Kidney capillary endothelial cell (primary cell): ENCODE measurements around the gene GRK5.

Source experiments
- DNase-seq: peaks from one replicate; pipeline ENCODE4 v3.0.0-alpha.2; 2018; ENCODE audit warnings: low spot score

GRK5 gene

DNA sequence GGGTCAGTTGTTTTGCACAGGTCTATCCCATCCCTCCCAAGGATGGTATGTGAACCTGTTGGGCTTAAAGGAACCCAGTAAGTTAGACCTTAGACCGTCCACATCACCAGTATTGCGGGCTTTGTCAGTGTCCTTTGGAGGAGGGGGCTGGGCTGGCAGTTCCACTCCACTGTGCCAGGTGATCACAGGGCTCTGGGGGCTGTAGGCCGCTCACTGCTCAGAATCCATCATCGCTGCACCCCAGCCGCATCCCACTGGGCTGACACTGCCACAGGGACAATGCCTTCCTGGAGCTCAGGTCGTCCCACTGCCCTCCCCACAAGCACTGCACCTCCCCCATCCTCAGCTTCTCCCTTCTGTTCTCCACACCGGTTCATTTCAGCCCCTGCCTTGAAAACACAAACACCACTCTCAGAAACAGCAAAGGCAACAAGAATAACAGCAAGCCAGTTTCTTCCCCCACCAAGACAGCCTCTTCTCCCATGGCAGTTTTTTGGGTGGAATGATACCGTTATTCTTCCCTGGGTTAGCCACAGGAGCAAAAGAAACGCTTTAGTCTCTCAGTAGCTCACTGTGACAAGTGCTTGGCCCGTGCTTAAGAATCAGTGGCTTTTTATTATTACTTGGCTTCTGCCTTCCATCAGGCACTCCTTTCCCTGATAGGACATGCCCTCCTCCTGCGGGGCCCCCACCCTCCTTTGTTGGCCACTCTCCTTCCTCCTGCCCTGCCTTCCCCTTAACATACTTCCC is 111.2 kb downstream of the GRK5 start:
- DNase-seq: no peak

GRCh38 chr10:119319161-119319919 is 112.0 kb downstream of the GRK5 start:
- no peak for DNase-seq

DNA sequence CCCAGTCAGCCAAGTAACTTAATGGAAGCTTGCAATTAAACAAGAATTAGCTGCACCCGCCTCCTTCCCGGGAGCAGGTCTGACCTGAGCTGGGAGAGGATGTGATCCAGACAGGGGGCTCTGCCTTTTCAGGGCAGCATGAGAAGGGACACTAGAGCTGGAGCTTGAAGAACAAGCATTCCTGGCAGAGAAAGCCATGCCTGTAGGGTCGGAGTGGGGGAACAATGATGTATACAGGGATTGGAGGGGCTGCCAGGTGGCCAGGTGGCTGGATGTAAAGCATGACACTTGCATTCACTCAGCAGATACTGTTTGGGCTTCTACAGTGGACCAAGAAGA is 112.5 kb downstream of the GRK5 start:
- no peak for DNase-seq

GRCh38 chr10:119320981-119321380 is 113.6 kb downstream of the GRK5 start:
- no peak for DNase-seq

DNA sequence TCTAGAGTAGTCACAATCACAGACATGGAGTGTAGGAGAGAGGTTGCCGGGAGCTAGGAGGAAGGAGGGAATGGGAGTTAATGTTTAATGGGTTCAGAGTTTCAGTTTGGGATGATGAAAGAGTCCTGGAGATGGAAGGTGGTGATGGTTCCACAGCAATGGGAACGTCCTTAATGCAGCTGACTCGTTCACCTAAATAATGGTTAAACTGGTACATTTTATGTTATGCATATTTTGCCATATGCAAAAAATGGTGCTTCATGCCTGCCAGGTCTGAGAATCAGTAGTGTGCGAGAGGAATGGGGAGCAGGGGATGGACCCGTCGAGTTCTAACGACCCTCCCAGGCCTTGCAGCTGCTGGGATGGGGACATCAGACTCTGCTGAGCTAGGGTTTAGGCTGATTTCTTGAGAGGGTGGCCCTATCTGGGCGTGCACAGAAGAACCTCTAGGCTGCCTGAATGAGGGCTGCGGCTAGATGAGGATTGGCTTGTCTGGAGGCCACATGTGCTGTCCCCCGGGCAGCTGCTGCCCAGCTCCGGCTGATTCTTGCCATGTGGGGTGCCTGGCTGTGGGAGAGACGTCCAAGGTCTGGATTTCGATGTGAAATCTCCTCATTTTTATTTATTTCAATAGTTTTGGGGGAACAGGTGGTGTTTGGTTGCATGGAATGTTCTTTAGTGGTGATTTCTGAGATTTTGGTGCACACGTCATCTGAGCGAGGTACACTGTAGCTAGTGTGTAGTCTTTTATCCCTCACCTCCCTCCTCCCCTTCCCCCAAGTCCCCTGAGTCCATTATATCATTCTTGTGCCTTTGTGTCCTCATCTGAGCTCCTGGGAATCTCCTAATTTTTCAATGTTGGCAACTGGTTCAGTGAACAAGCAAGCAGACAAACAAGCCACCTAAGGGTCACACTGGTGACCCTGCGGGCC is 116.0 kb downstream of the GRK5 start:
- DNase-seq: no peak

DNA sequence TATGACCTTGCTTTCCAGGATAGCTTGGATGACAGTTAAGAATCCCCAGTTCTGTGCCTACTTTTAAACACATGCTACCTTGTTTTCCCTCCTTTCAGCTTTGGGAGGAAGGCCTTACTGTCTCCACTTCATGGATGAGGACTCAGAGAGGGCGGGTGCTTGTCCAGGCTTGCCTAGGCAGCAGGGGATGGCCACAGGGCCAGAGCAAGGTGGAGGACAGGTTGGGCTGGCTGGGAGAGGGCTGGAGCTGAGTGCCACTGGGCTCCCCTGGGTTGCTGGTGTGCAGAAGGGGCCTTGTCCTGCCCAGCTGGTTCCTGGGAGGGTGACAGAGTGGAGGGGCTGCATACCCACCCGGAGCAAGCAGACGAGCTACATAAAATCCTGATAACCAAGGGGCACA is 117.8 kb downstream of the GRK5 start:
- no peak for DNase-seq

DNA sequence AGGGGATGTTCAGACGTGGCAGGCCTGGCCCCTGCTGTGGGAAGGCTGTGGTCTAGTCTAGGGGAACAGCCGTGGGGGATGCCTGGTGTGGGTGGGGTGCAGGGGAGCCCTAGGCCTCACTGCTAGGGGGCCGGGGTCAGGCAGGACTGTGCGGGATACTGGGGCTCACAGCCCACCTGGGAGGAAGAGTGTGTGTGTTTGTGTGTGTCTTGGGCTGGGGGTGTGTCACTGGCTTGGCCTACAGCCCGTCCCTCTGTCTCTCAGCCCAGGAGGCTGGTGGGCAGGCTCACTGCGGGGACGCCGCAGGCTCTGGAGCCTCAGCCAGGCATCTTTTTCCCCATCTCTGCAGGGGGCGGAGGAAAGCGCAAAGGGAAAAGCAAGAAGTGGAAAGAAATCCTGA is 118.8 kb downstream of the GRK5 start:
- DNase-seq: no peak

DNA sequence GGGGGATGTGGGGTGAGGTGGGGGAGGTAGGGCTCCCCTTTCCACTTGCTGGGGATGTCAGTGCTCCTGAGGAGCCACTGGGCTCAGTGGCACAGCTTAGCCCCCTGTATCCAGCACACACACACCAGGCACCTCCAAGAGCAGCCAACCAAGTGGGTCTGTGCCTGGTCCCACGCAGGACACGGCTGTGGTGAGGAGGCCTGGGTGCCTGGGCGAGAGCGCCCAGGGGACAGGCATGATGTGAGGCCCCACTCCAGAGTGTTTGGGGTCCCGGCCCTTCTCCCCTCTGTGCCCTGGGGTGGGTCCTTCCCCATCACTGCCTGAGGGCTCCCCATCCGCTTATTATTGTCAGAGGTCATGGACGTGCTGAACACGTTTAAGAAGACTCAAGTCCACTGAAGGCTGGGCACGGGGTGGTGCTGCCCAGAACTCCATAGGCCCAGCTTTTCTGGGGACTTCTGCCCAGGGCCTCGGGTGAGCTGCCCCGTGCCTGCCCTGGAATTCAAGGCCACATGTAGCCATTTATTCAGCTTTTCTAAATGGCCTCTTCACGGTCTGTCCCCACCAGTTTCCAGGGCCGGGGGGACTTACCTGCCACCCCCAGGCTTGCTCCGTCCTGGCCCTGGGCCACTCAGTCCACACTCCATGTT is 119.8 kb downstream of the GRK5 start:
- DNase-seq: no peak

- no peak for DNase-seq
Measured at GRCh38 chr10:119328223-119328622, 120.9 kb downstream of the GRK5 start.

DNA sequence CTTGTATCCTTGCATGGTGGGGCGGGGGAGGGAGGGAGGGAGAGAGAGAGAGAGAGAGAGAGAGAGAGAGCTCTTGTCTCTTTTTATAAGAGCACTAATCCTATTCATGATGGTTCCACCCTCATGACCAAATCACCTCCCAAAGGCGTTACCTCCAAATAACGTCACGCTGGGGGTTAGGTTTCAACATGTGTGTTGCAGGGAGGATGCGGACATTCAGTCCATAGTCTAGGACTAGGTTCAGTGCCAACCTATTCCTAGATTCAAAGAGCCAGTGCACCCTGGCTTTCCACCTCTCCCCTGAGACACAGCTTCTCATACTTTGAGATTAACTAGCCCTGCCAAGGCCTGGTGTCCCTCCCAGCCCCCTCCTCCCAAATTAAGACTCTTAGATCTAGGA is 123.0 kb downstream of the GRK5 start:
- DNase-seq: no peak

GRCh38 chr10:119331061-119331460 is 123.7 kb downstream of the GRK5 start:
- DNase-seq: no peak

- peak; percentile 57 for DNase-seq
Measured at GRCh38 chr10:119333146-119333792, 125.9 kb downstream of the GRK5 start.

GRCh38 chr10:119335671-119336353 is 128.4 kb downstream of the GRK5 start:
- peak; percentile 78 for DNase-seq

GRCh38 chr10:119336599-119336998 is 129.2 kb downstream of the GRK5 start:
- DNase-seq: no peak

GRCh38 chr10:119337223-119337622 is 129.9 kb downstream of the GRK5 start:
- DNase-seq: no peak

- DNase-seq: no peak
Measured at GRCh38 chr10:119337796-119338432, 130.5 kb downstream of the GRK5 start.

- DNase-seq: no peak
Measured at GRCh38 chr10:119339109-119339508, 131.7 kb downstream of the GRK5 start.

DNA sequence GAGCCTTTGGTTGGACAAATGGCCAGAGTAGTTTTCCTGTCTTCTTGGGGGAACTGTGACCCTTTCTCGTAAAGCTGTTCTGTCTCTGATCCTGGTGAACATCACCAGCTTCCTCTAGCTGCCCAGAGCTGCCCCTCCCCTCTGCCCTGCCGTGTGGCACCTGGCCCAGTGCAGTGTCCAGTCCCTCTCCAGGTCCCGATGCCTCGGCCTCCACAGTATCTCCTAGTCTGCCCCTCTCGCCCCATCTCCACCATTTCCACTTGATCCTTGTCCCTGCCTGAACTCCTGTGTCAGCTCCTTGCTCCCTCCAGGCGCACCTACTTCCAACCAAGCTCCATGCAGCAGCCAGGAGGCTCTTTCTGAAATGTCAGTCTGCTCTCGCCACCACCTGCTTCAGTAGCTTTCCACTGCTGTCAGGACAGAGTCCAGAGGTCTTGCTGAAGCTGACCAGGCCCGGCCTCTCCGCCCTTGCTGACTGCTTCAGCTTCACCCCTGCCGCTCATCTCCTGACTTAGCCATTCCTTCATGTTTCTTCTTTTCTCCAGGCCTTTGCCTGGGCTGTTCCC is 133.6 kb downstream of the GRK5 start:
- no peak for DNase-seq

DNA sequence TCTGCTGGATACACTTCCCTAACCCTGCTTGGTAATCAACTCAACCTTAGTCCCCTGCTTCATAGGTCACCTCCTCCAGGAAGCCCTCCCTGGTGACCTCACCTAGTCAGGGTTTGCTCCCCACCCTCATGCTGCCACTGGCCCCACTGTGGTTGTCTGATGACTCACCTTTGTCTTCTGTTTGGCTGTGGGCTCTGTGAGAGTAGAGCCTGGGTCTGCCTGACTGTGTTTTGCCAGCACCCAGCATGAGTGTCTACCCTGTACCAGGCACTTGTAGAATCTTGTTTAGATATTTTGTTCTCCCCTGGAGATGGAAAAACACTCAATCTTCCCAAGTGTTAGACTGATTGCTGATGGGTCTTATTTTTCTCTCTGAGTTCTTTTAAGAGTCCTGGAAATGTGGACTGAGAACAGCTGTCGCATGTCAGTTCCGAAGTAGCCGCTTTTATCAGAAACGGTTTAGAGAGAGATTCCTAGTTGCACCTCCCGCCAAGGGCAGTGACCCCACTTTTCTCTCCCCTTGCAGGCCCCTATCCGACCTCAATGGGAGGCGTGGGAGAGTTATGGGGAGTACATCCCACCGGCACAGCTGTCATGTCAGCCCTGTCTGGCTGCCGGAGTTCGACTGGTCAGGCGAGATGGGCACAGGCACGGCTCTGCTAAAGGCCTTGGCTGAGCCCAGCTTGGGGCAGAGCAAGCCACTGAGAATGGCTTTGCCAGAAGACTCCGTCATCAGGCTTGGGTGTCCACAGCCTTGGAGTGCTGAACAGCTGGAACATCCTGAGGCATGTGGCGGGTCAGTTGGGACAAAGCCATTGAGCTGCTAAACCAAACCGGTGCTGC is 134.3 kb downstream of the GRK5 start:
- DNase-seq: peak; percentile 48
